ENCODE measurements around the gene SLC49A4. TPM values are rescaled to one million over a fixed set of nuclear protein-coding genes. Genes with fewer than 3 reads are reported as not detected.

Gene SLC49A4
- total and polyA plus RNA-seq, 2 of the 13 experiments (the other 11 are each of a cell fraction or from before 2014, with no cell fraction given): 6.5 to 16.3 TPM

DNA sequence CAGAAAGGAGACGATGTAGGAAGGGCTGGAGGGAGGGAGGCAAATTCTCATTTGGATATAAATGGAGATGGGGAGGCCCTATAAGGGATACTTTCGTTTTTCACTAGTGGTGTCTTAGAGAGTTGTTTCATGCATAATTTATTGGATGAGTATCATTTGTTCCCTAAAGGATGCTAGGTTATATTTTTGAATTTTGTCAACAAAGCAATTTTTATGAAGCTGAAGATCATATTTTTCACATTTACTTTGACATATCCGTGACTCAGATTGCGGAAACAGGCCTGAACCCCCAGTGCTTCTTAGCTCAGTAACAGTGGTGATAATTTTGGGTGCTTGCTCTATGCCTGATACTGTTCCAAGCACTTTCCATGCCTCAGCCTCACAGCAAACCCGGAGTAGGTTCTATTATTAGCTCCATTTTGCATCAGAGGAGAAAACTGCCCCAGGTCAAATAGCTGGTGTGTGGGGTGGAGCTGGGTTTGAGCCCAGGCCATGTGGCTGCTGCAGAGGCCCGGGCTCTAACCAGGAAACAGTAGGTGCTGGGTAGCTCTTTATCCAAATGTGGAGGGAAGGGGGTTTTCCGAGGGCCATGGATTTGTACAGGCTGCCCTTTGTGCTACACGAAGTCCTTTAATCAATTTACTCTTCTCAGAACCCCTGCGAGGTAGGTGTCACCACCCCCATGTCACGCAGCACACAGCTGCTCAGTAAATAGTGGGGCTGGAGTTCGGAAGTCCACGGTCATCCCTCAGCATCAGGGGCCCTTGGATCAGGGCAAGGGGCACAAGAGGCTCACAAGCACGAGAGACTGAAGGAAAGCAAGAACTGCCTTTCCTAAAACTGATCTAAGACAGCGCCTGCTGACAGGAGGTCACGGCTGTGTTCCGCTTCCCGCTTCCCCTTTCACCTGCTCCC lies 99.1 kb downstream of the SLC49A4 start (continued):
- TF ChIP-seq SOX6 (IDR thresholded peaks at IDR 0.05): no peak
- TF ChIP-seq SOX6 (CRISPR knock-in tag; IDR thresholded peaks at IDR 0.05): peak; percentile 72
- TF ChIP-seq MEIS1 (CRISPR knock-in tag; IDR thresholded peaks at IDR 0.05; ENCODE audit: borderline replicate concordance): no peak
- TF ChIP-seq, protein P1, sequence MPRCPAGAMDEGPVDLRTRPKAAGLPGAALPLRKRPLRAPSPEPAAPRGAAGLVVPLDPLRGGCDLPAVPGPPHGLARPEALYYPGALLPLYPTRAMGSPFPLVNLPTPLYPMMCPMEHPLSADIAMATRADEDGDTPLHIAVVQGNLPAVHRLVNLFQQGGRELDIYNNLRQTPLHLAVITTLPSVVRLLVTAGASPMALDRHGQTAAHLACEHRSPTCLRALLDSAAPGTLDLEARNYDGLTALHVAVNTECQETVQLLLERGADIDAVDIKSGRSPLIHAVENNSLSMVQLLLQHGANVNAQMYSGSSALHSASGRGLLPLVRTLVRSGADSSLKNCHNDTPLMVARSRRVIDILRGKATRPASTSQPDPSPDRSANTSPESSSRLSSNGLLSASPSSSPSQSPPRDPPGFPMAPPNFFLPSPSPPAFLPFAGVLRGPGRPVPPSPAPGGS (CRISPR knock-in tag; IDR thresholded peaks at IDR 0.05): no peak
- peak; percentile 83 for TF ChIP-seq ZNF784 (CRISPR knock-in tag; IDR thresholded peaks at IDR 0.05; ENCODE audit: borderline replicate concordance)
- TF ChIP-seq, protein P2, sequence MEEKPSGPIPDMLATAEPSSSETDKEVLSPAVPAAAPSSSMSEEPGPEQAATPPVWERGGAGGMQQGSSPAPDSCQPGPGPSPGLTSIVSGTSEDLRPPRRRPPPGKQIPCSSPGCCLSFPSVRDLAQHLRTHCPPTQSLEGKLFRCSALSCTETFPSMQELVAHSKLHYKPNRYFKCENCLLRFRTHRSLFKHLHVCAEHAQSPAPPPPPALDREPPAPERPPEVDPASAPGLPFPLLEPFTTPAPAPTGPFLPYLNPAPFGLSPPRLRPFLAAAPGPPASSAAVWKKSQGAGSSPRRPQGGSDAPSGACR (CRISPR knock-in tag; IDR thresholded peaks at IDR 0.05): peak; percentile 72
- TF ChIP-seq POGZ (CRISPR knock-in tag; IDR thresholded peaks at IDR 0.05): peak; percentile 81
- TF ChIP-seq NFKBIZ (CRISPR knock-in tag; IDR thresholded peaks at IDR 0.05): peak; percentile 27; the same call in 1 of the 2 replicates
- peak; percentile 57; the same call in 1 of the 2 replicates for TF ChIP-seq ERF (CRISPR knock-in tag; IDR thresholded peaks at IDR 0.05)
- peak; percentile 16; the same call in 1 of the 2 replicates for TF ChIP-seq ZNF350 (CRISPR knock-in tag; IDR thresholded peaks at IDR 0.05; ENCODE audit: borderline replicate concordance, low read depth)
- TF ChIP-seq NR2F2 (IDR thresholded peaks at IDR 0.05; ENCODE audit: borderline replicate concordance, low read depth): 0 out of 2 replicates have a peak, but pooled peaks have one; percentile 38
- TF ChIP-seq ZFAT (CRISPR knock-in tag; conservative IDR thresholded peaks at IDR 0.05): no peak
- TF ChIP-seq ZNF619 (CRISPR knock-in tag; IDR thresholded peaks at IDR 0.05): peak; percentile 39; the same call in 1 of the 2 replicates
- TF ChIP-seq, protein P3, sequence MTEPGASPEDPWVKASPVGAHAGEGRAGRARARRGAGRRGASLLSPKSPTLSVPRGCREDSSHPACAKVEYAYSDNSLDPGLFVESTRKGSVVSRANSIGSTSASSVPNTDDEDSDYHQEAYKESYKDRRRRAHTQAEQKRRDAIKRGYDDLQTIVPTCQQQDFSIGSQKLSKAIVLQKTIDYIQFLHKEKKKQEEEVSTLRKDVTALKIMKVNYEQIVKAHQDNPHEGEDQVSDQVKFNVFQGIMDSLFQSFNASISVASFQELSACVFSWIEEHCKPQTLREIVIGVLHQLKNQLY (CRISPR knock-in tag; IDR thresholded peaks at IDR 0.05): peak; percentile 99
- peak; percentile 34; the same call in 1 of the 2 replicates for TF ChIP-seq ISL2 (CRISPR knock-in tag; IDR thresholded peaks at IDR 0.05)
- peak; percentile 69; the same call in 1 of the 2 replicates for TF ChIP-seq KDM5B (CRISPR knock-in tag; IDR thresholded peaks at IDR 0.05; ENCODE audit: borderline replicate concordance)
- TF ChIP-seq HNRNPK (IDR thresholded peaks at IDR 0.05; ENCODE audit: low read depth, low read length, poor library complexity, severe bottlenecking): no peak
- TF ChIP-seq, protein P4, sequence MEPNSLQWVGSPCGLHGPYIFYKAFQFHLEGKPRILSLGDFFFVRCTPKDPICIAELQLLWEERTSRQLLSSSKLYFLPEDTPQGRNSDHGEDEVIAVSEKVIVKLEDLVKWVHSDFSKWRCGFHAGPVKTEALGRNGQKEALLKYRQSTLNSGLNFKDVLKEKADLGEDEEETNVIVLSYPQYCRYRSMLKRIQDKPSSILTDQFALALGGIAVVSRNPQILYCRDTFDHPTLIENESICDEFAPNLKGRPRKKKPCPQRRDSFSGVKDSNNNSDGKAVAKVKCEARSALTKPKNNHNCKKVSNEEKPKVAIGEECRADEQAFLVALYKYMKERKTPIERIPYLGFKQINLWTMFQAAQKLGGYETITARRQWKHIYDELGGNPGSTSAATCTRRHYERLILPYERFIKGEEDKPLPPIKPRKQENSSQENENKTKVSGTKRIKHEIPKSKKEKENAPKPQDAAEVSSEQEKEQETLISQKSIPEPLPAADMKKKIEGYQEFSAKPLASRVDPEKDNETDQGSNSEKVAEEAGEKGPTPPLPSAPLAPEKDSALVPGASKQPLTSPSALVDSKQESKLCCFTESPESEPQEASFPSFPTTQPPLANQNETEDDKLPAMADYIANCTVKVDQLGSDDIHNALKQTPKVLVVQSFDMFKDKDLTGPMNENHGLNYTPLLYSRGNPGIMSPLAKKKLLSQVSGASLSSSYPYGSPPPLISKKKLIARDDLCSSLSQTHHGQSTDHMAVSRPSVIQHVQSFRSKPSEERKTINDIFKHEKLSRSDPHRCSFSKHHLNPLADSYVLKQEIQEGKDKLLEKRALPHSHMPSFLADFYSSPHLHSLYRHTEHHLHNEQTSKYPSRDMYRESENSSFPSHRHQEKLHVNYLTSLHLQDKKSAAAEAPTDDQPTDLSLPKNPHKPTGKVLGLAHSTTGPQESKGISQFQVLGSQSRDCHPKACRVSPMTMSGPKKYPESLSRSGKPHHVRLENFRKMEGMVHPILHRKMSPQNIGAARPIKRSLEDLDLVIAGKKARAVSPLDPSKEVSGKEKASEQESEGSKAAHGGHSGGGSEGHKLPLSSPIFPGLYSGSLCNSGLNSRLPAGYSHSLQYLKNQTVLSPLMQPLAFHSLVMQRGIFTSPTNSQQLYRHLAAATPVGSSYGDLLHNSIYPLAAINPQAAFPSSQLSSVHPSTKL (CRISPR knock-in tag; IDR thresholded peaks at IDR 0.05): peak; percentile 89
- TF ChIP-seq, protein P5, sequence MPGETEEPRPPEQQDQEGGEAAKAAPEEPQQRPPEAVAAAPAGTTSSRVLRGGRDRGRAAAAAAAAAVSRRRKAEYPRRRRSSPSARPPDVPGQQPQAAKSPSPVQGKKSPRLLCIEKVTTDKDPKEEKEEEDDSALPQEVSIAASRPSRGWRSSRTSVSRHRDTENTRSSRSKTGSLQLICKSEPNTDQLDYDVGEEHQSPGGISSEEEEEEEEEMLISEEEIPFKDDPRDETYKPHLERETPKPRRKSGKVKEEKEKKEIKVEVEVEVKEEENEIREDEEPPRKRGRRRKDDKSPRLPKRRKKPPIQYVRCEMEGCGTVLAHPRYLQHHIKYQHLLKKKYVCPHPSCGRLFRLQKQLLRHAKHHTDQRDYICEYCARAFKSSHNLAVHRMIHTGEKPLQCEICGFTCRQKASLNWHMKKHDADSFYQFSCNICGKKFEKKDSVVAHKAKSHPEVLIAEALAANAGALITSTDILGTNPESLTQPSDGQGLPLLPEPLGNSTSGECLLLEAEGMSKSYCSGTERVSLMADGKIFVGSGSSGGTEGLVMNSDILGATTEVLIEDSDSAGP (CRISPR knock-in tag; IDR thresholded peaks at IDR 0.05; ENCODE audit: borderline replicate concordance): 0 out of 2 replicates have a peak, but pooled peaks have one; percentile 19

All from HepG2 (cell line).